Mammary epithelial cell (primary cell): ENCODE results near the gene NBPF3.

Experiments
- CTCF ChIP-seq, 2 donors: IDR thresholded peaks in 1 of 2; conservative IDR thresholded peaks in 1 of 2; 2 replicates each; pipeline ENCODE4 v1.5.1; 2011 to 2012; ENCODE audit warnings: inconsistent platforms in 2 of 2, low read length in 2 of 2, mild to moderate bottlenecking in 2 of 2, control low read depth in 1 of 2, low read depth in 1 of 2; ENCODE audit not compliant: insufficient read depth in 1 of 2; ENCODE audit errors: extremely low read depth in 1 of 2
- EZH2 ChIP-seq: IDR thresholded peaks from 2 replicates; pipeline ENCODE4 v1.6.1; 2012; ENCODE audit warnings: low read length, inconsistent platforms, borderline replicate concordance

DNA sequence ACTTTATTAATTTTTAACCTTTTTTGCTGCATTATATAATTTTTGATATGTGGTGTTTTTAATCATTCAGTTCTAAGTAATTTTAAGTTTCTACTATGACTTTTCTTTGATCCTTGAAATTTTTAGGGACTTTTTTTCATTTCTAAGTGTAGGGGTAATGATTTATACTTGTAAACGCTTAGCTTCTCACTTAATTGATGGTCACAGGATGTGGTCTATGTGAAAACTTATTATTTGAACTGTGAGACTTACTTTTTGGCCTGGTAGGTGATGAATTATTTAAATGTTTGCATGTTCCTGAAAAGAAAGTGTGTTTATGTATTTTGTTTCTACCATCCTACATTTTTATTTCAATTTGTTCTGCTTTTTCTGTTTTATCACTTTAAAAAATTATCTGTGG lies 86.5 kb downstream of the NBPF3 start:
- no peak for TF ChIP-seq CTCF (conservative IDR thresholded peaks at IDR 0.05 in 1 of 2, IDR thresholded peaks at IDR 0.05 in 1 of 2; ENCODE audit: extremely low read depth in 1 of 2, insufficient read depth in 1 of 2, low read depth in 1 of 2, low read length in 2 of 2)
- no peak for TF ChIP-seq EZH2
